Muscle of arm (tissue), 12 donors: ENCODE data around the gene ZC3H14. TPM values are rescaled to one million over a fixed set of nuclear protein-coding genes. Genes with fewer than 3 reads are reported as not detected.

Source experiments
- DNase-seq: peaks from one replicate; pipeline ENCODE4 v3.0.0-alpha.2; 2013
- polyA plus RNA-seq, 12 donors: library from polyadenylated mRNA; unstranded; fragments of 120-200 nt; gene quantifications; one replicate each; pipeline ENCODE4 v1.2.1, GENCODE V29; 2013; ENCODE audit not compliant: insufficient read length in 12 of 12

ZC3H14 gene
- polyA plus RNA-seq, 12 donors = 32.4 to 72.3 (median 41.0) TPM; not detected in 1

DNA sequence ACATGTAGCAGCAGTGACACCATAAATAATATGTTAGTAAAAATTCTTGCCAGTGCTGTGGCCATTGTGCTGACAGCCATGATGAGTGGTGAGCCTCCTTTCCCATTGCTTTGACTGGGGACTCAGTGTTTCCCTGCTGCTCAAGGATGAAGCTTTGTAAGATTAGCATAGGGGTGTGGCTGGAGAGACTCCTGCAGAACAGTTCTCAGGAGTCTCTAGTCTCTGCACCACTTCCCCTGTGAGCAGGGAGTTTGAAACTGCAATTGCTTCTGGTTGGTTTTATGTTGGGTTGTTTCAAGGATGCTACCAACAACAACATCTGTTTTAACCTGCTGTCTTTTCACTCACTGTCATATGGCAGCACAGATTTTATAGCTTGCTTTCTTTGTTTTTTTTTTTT, 41.4 kb downstream of the ZC3H14 start:
- no peak for DNase-seq

DNA sequence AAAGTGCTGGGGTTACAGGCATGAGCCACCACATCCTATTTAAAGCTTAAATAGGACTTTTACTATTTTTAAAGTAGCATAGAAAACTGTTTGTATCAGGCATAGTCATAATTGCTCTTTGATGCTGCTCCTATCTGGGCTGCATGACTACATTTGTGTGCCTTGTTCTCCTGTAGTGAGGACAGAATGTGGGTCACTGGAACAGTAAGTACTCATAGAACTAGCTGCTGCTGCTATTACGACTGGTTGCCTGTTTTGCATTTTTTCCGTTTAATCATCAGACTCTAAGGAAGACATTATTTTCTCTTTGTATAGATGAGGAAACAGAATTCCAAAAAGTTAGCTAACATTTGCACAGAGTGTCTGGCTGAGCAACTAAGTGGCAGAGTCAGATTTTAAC, 42.8 kb downstream of the ZC3H14 start:
- no peak for DNase-seq

DNA sequence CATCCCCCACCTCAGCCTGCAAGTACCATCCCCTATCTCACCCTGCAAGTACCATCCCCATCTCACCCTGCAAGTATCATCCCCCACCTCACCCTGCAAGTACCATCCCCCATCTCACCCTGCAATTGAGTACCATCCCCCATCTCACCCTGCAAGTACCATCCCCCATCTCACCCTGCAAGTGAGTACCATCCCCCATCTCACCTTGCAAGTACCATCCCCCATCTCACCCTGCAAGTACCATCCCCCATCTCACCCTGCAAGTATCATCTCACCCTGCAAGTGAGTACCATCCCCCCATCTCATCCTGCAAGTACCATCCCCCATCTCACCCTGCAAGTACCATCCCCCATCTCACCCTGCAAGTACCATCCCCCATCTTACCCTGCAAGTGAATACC, 45.0 kb downstream of the ZC3H14 start:
- no peak for DNase-seq

DNA sequence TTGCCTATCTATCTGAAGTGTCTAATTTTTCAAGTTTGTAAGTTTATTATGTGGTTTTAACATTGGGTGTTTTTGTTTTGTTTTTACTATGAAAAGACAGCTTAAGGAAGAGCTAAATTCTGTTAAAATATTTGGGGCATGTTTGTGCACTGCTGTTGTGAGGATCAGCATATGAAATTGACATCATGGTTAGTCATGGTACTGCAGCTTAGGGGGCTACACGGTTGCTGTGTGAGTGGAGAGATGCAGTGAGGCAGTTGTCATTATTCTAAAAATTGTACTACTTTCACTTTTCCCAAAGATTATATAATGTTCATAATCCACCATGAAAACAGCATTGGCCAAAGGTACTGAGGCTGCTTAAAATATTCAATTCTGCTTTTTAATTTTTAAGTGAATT, 49.0 kb downstream of the ZC3H14 start:
- DNase-seq = no peak

DNA sequence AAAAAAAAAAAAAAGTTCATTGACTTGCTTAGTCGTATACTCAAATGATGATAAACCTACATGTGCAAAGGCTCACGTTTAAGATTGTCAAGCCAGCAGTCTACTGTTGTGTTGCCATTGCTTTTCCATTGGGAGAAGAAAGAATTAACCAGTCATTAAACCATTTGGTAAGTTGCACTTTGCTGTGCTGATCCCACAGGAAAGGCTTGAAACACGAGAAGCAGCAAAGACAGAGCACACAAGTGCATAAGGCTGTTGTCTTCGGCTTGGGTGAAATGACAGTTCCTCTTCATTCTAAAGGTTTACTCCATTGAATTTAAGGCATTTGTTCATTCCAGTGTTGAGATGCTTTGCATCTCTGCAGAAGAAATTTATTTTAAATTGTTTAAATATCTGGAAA, 50.1 kb downstream of the ZC3H14 start:
- no peak for DNase-seq

DNA sequence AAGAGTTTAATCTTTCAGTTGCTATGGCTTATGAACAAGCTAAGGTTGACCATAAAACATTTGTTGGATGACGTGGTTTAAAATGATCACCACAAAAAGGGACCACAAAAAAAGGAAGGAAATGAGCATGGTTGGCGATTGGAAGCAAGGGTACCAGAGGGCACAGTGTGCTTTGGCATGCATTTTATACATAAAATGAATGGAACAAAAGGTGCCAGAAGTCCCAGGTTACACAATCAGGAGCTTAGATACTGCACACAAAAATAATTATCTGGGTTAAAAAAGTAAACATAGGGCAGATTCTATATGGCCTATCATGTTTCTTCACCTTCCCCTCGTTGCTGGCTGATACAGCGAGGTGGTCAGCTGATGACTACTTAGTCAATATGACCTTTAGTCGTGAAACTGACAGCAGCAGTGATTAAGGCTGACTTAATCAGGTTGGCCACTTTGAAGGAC, 50.7 kb downstream of the ZC3H14 start:
- DNase-seq = no peak

DNA sequence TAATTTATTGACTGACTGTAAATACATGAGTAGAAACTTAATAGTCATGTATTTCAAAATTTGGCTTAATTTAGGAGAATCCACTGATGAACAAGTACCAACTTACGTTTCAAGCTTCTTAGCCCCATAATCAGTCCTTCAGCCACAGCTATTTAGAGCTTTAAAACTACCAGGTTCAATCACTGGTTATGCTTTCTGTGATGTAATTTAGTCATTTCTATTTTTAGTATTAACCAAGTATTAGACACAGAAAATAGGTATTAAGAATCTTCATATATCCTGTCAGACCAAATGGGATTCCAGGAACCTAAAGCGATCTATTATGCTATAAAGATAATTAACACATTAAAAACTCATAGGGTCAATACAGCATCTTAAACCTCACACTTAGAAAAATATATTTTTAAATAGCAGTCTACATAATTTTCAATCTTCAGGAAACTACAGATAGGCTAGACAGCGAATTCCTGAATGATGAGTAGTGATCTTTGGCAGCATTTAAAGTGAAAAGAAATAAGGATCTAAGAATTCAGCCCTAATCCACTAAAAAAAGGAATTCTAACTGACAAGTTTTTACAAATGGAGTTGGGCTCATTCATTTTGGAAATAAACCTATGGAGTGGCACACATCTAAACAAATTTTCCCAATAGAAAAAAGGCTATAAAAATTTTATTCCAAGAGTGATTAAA, 51.5 kb downstream of the ZC3H14 start:
- DNase-seq = peak; percentile 9

DNA sequence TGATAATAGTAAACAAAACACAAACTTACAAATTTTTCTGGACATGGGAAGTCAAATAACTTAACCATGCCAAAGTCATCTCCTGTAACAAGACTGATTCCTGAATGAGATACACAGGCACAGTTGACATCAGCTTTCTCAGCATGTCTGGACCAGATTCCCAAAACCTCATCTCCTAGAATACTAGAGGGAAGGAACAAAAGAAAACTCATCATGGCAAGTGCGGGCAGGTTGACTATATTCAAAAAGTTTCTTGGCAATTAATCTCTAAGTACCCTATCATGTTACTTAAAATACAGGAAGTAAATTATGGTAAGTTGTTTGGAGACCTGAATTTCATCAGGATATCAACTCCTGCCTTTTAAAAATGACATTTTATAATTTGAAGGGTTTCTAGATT, 53.9 kb downstream of the ZC3H14 start:
- no peak for DNase-seq

DNA sequence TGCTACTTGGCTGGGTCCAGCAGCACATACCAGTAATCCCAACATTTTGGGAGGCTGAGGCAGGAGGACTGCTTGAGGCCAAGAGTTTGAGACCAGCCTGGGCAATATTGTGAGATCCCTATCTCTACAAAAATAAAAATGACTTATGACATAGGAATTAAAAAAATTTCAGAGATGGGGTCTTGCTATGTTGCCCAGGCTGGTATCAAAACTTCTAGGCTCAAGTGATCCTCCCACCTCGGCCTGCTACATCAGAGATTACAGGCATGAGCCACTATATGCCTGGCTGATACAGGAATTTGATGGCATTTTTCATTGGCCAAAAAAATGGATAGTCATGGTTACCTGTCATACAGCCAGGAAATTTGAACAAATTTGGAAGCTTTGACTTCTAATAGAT, 54.6 kb downstream of the ZC3H14 start:
- no peak for DNase-seq

DNA sequence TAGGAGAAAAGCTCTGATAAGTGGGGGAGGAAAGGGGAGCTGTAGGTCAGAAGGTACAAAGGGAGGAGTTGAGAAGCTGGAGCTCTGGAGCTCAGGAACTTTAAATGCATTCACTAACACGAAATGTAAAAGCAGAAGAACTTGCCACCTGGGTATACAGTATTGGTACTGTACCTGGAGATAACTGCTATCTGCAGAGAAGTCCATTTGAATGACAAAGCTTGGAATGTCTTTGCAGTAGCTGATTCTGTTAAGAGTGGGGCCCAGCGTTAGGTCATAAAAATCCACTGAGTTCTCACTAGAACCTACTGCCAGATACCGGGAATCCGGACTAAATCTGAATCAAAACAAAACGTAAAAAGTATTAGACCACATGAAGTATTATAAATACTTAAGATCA, 55.6 kb downstream of the ZC3H14 start:
- DNase-seq = no peak

DNA sequence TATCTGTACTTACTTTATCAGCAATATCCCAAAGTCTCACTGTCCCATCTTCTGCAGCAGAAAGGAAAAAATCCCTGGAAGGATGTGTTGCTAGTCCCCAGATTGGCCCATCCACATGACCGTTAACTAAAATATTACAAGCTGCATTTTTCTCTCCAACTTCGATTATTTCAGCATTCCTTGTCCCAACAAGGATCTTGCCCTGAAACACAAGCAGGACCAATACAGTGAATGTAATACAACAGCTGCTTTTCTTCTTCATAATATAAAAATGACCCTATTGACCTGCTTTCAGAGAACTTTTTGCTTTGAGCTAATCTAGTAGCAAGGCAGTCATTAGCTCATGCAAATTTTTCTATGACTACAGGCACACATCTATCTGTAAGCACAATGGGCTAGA, 58.3 kb downstream of the ZC3H14 start:
- DNase-seq = no peak

DNA sequence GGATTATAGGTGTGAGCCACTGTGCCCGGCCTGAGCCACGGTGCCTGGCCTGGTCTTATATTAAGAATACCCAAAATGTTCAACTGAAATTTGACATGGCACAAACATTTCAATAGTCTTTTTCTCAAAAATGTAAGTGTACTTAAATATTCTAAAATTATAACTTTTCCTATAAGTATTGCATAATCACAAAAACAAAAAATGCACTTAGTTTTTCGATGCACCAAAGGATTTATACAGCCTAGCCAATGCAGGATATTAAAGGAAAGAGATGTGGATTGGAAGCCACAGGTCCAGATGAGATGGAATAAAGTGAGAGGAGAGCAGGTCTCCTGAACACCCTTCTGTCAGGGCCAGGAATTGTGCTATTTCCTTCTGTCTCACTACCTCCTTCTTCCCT, 62.8 kb downstream of the ZC3H14 start:
- no peak for DNase-seq

DNA sequence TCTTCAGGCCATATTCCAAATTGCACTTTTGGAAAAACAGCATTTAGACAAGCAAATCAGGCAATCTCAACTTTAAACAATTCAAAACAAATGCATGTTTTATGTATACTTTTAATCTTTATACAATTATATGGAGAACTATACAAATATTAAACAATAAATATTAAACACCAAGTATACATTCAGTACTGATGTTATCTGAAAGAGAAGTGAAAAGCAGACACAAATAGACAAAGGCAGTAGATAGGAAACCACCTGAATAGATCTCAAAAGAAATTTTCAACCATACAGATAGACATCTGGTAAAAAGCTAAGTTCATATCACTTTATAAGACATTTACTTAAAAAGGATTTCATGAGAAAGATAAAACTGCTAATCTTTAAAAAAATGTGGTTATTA, 65.2 kb downstream of the ZC3H14 start:
- DNase-seq = no peak

DNA sequence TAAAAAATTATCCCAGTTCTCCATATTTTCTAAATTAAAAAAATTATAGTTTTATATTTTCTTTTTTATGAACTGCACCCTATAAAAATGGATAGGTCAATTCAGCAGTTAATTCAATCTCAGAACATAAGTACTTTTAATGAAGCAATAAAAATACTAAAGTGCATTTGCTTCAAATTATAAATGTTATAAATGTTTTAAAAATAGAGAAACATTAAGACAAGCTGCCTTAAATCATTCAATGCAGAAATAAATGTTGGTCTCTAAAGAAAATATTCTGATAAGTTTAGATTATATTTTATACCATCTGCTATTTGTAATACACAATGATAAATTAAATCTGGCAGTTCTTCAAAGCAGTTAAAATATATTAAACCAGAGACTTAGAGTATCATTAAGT, 65.6 kb downstream of the ZC3H14 start:
- no peak for DNase-seq

DNA sequence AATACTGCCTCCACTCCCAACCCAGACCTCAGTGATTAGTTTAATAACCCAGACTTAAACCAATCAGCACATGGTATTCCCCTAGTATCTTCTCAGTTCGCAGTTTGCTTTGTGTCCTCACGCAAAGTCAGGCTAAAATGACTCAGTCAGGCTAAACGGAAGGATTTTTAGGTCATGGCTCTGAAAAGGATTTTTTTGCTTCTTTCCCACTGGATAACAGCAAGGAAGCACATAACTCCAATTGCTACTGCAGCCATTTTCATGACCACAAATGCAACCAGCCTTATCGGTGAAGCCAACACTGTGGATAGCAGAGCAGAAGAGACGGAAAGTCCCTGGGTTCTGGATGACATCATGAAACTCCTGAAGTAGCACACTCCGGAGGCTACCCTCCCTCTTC, 67.7 kb downstream of the ZC3H14 start:
- DNase-seq = no peak

DNA sequence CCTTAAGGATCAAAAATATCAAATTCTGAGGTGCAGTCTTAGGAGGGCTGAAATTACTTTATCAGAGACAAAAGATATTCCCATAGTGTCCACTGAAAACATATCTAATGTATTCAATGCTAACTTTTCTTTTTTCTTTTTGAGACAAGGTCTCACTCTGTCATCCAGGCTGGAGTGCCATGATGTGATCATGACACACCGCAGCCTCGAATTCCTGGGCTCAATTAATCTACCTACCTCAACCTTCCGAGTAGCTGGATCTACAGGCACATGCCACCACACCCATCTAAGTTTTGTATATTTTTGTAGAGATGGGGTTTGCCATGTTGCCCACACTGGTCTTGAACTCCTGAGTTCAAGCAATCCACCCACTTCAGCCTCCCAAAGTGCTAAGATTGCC, 68.3 kb downstream of the ZC3H14 start:
- DNase-seq = no peak

DNA sequence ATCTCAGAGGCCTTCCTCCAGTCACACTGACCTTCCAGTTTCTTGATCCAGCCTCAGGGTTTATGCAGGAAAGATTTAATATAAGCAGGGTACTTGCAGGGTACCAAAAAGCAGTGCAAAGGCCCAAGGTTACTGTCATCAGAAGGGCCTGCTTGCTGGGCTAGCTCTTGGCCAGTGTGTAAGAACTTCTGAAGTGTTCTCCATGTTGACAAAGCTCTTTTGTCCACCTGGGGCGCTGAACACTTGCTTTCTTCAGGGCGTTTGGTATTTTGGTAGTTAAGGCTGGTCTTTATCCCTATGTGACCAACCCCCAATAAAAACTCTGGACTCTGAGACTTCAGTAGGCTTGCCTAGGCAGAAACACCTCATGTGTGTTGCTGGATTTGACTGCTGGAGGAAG, 69.7 kb downstream of the ZC3H14 start:
- DNase-seq = no peak

DNA sequence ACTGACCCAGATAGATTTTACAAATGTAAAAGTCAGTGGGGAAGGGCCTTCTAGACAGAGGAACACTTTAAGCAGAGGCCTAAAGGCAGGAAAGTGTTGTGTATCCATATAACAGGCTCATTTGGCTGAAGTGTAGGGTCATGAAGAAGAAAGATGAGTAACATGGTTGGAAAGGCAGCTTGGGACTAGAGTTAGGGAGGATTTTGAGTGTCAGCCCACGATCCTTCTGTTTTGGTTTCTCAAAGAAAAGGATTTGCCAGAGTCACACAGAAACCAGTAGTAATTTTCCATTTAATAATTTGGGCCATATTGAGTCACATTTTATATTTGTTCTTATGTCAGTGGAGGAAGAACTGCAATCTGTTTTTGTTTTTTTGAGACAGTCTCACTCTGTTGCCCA, 76.4 kb downstream of the ZC3H14 start:
- no peak for DNase-seq

DNA sequence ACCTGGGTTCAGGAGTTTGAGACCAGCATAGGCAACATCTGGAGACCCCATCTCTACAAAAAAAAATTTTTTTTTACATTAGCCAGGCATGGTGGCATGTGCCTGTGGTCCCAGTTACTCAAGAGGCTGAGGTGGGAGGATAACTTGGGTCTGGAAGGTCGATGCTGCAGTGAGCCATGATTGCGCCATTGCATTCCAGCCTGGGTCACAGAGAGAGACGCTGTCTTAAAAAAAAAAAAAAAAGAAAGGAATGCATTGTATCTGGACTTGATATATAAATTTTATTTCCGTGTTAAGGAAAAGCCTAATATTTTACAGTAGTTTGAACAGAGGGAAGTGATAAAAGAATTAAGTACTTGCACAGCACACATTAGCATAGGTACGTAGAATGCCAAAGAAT, 97.2 kb downstream of the ZC3H14 start:
- no peak for DNase-seq

DNA sequence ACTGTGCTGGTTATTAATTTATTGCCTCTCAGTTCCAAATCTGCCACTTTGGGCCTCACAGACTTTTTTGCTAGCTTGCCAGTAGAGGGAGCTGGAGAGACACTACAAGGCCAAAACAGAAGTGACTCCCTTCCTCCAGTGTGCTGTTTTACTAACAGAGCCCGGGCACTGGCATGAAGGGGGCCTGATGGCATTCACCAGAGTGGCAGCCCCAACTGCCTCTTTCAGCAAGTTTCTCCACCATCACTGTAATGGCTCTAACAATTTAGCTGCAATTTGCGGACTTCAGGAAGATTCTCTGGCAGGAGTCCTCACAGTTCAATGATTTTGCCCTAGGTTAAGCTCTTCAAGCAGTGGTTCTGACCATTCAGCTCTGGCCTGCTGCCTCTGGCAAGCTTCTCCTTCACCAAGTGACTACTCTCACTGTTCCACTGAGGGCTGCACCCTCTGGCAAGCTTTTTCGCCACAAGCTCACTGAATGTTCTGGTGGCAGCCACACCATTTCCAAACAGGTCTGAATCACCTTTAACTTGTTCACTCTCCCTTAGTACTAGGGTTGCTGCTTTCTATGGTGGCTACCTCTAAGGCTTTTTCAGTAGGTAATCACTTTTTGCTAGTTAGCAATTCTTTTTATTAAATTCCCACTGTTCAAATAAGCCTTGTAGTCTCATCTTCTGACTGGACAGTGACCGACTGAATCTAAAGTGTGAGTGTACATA, 104.9 kb downstream of the ZC3H14 start:
- peak; percentile 61 for DNase-seq

DNA sequence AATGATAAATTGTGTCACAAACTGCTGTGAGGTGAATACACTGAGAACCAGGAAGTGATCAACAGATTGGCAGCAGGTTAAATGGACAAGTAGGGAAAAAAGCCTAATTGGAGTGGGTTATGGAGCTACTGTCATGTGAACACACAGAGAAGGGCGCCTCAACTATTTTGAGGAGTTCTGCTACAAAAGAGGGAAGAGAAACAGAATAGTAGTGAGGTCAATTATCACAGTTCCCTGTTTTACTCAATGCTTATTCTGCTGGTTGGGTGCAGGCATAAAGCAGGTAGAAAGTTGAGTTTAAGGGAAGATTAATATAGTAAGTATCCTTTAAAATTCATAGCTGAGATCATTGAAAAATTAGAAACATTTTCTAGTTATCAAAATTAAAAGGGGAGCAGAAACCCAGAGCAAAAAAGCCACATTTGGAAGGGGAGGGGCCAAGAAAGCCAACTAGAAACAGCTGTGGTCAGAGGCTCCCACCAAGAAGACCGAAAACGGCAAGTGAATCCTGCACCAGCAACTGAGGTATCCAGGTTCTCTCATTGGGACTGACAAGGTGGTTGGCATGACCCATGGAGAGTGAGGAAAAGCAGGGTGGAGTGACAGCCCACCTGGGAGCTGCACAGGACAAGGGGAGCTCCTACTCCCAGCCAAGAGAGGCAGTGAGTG, 105.7 kb downstream of the ZC3H14 start:
- DNase-seq = peak; percentile 2

DNA sequence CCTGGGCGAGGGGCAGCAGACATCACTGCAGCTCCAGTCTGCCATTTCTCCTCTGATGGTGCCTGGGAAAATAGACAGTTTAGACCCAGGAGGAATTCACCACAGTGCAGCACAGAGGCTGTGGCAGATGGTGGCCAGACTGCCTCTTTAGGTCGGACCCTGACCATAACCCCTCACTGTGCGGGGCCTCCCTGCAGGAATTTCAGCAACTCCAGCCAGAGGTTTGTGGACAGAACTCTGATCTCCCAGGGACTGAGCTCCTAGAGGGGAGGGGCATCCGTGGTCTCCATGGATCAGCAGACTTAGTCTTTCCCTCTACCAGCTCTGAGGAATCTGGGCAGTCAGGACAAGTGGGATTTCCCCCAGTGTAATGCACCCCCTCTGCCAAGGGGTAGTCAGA, 106.5 kb downstream of the ZC3H14 start:
- no peak for DNase-seq
